HepG2 (cell line): ENCODE measurements around the gene MRPL14. TPM values are rescaled to one million over a fixed set of nuclear protein-coding genes. Genes with fewer than 3 reads are reported as not detected.

ENCODE experiments used
- BHLHE40 ChIP-seq: IDR thresholded peaks from 2 replicates; pipeline ENCODE4 v1.6.1; 2011; ENCODE audit warnings: low read length, improper control_type of control experiment
- ELF3 ChIP-seq: IDR thresholded peaks from 2 replicates; pipeline ENCODE4 v1.6.1; 2016; ENCODE audit warnings: missing genetic modification reagents, missing compliant biosample characterization
- GATAD2A ChIP-seq: IDR thresholded peaks from 2 replicates; pipeline ENCODE4 v1.6.1; 2016
- GPN1 ChIP-seq: sonication (generic); formaldehyde crosslinking; IDR thresholded peaks from 2 replicates; pipeline ENCODE4 v1.5.1; 2020; ENCODE audit warnings: missing genetic modification reagents, borderline replicate concordance
- HIC2 ChIP-seq: sonication (generic); formaldehyde crosslinking; IDR thresholded peaks from 2 replicates; pipeline ENCODE4 v1.9.0; 2022; ENCODE audit warnings: low read depth, missing genetic modification reagents
- HNRNPL ChIP-seq: fragments of 200-400 bp; formaldehyde crosslinking; IDR thresholded peaks from 2 replicates; pipeline ENCODE4 v1.6.1; 2017; ENCODE audit warnings: mild to moderate bottlenecking, low read depth, low read length
- IRF2 ChIP-seq: IDR thresholded peaks from 2 replicates; pipeline ENCODE4 v1.6.1; 2018; ENCODE audit warnings: missing genetic modification reagents, missing compliant biosample characterization
- PRDM4 ChIP-seq: sonication (generic); formaldehyde crosslinking; IDR thresholded peaks from 2 replicates; pipeline ENCODE4 v1.9.0; 2021; ENCODE audit warnings: missing genetic modification reagents, borderline replicate concordance
- SALL1 ChIP-seq: sonication (generic); formaldehyde crosslinking; IDR thresholded peaks from 2 replicates; pipeline ENCODE4 v1.8.0; 2022; ENCODE audit warnings: mild to moderate bottlenecking, missing genetic modification reagents
- SOX5 ChIP-seq: IDR thresholded peaks from 2 replicates; pipeline ENCODE4 v1.6.1; 2016; ENCODE audit warnings: borderline replicate concordance
- STAT6 ChIP-seq: sonication (generic); formaldehyde crosslinking; IDR thresholded peaks from 2 replicates; pipeline ENCODE4 v1.4.0; 2020; ENCODE audit warnings: missing genetic modification reagents, mild to moderate bottlenecking, borderline replicate concordance
- TMF1 ChIP-seq: sonication (generic); formaldehyde crosslinking; IDR thresholded peaks from 2 replicates; pipeline ENCODE4 v1.8.1; 2022; ENCODE audit warnings: low read depth, missing genetic modification reagents
- TOPORS ChIP-seq: sonication (generic); formaldehyde crosslinking; IDR thresholded peaks from 2 replicates; pipeline ENCODE4 v1.8.0; 2023; ENCODE audit warnings: mild to moderate bottlenecking, missing genetic modification reagents
- TRIM22 ChIP-seq: fragments of 450-650 bp; IDR thresholded peaks from 2 replicates; pipeline ENCODE4 v1.6.1; 2017
- U2AF2 ChIP-seq: fragments of 200-400 bp; formaldehyde crosslinking; IDR thresholded peaks from 2 replicates; pipeline ENCODE4 v1.6.1; 2017; ENCODE audit warnings: low read depth, mild to moderate bottlenecking, low read length
- ZFY ChIP-seq: sonication (generic); formaldehyde crosslinking; IDR thresholded peaks from 2 replicates; pipeline ENCODE4 v1.4.0; 2020; ENCODE audit warnings: missing genetic modification reagents
- ZFYVE20 ChIP-seq: sonication (generic); formaldehyde crosslinking; IDR thresholded peaks from 2 replicates; pipeline ENCODE4 v1.8.0; 2023; ENCODE audit warnings: low read depth, mild to moderate bottlenecking, moderate library complexity, missing genetic modification reagents, borderline replicate concordance
- ZNF280D ChIP-seq: sonication (generic); formaldehyde crosslinking; IDR thresholded peaks from 2 replicates; pipeline ENCODE4 v1.5.1; 2020; ENCODE audit warnings: mild to moderate bottlenecking, missing genetic modification reagents
- ZNF605 ChIP-seq: sonication (generic); formaldehyde crosslinking; IDR thresholded peaks from 2 replicates; pipeline ENCODE4 v1.8.0; 2022; ENCODE audit warnings: mild to moderate bottlenecking, missing genetic modification reagents
- ZNF776 ChIP-seq: sonication (generic); formaldehyde crosslinking; IDR thresholded peaks from 2 replicates; pipeline ENCODE4 v1.4.0; 2020; ENCODE audit warnings: mild to moderate bottlenecking, missing genetic modification reagents
- ZNF780A ChIP-seq: sonication (generic); formaldehyde crosslinking; IDR thresholded peaks from 2 replicates; pipeline ENCODE4 v1.8.0; 2022; ENCODE audit warnings: mild to moderate bottlenecking, missing genetic modification reagents, moderate library complexity
- polyA plus RNA-seq, 8 experiments: library from polyadenylated mRNA; depleted of rRNA in 3 of 8; stranded (reverse) in 7 of 8; unstranded in 1 of 8; fragments of >200 nt; fragmentation: Illumina TruSeq in 4 of 8; extraction: Trizol in 4 of 8; gene quantifications; 2 replicates each; pipeline versions ENCODE4 v1.2.1 to v1.2.3, GENCODE V29; 2011 to 2016; ENCODE audit warnings: low read depth in 4 of 8, missing spikeins in 1 of 8, mixed read lengths in 1 of 8; ENCODE audit not compliant: insufficient read depth in 1 of 8
- total RNA-seq, 5 experiments: library from RNA; depleted of rRNA; stranded (reverse); fragments of >200 nt; fragmentation: Illumina TruSeq; extraction: Trizol; gene quantifications; 2 replicates each; pipeline ENCODE4 v1.2.3, GENCODE V29; 2016; ENCODE audit warnings: low read depth in 1 of 5

The MRPL14 gene
- total and polyA plus RNA-seq, 2 of the 13 experiments (the other 11 are each of a cell fraction or from before 2014, with no cell fraction given) = 157 to 178 TPM

GRCh38 chr6:44099192-44099591 lies 28.1 kb downstream of the MRPL14 start (continued):
- TF ChIP-seq SALL1 (CRISPR knock-in tag) (no peak; the same call in 1 of the 2 replicates), ZNF605 (CRISPR knock-in tag) (no peak), TMF1 (no peak), ZNF280D (CRISPR knock-in tag) (no peak), BHLHE40 (no peak), ZNF776 (CRISPR knock-in tag) (no peak), TOPORS (no peak), SOX5 (peak; percentile 52; the same call in 1 of the 2 replicates), ZNF780A (CRISPR knock-in tag) (no peak), HIC2 (CRISPR knock-in tag) (no peak), ELF3 (CRISPR knock-in tag) (0 out of 2 replicates have a peak, but pooled peaks have one; percentile 18), GATAD2A (CRISPR knock-in tag) (peak; percentile 81), GPN1 (CRISPR knock-in tag) (no peak), IRF2 (CRISPR knock-in tag) (no peak), HNRNPL (no peak), STAT6 (CRISPR knock-in tag) (no peak), ZFYVE20 (CRISPR knock-in tag) (no peak), PRDM4 (no peak), TRIM22 (no peak), U2AF2 (no peak), ZFY (CRISPR knock-in tag) (no peak)
